ENCODE results near the gene TBC1D9B.
A peak's percentile ranks its signal among the peaks of the same experiment; 100 is the strongest.

TBC1D9B gene

GRCh38 chr5:179868541-179868940 is 39.2 kb downstream of the TBC1D9B start:
- no peak for DNase-seq

GRCh38 chr5:179867476-179867875 is 40.2 kb downstream of the TBC1D9B start:
- DNase-seq: no peak

- no peak for DNase-seq
These were observed 40.6 kb downstream of the TBC1D9B start for GRCh38 chr5:179867079-179867465.

- no peak for DNase-seq
These were observed 41.2 kb downstream of the TBC1D9B start for GRCh38 chr5:179866241-179867078.

GRCh38 chr5:179865491-179866240 is 42.0 kb downstream of the TBC1D9B start:
- no peak for DNase-seq

- DNase-seq: no peak
These were observed 43.0 kb downstream of the TBC1D9B start for GRCh38 chr5:179864686-179865085.

GRCh38 chr5:179863449-179864085 is 44.1 kb downstream of the TBC1D9B start:
- no peak for DNase-seq

GRCh38 chr5:179862891-179863290 is 44.8 kb downstream of the TBC1D9B start:
- no peak for DNase-seq

GRCh38 chr5:179862296-179862695 is 45.4 kb downstream of the TBC1D9B start:
- DNase-seq: no peak

GRCh38 chr5:179860301-179860700 is 47.4 kb downstream of the TBC1D9B start:
- no peak for DNase-seq

GRCh38 chr5:179858586-179859427 is 48.9 kb downstream of the TBC1D9B start, which contains the start of gene MRNIP:
Gene MRNIP (minus strand): TSS chr5:179858817. CDS start chr5:179858796, 21 bp downstream.
- peak; percentile 62 to 84 (median 72) for DNase-seq

- peak in 2 of 4 experiments; percentile 38 to 49 for DNase-seq
These were observed 49.5 kb downstream of the TBC1D9B start for GRCh38 chr5:179858241-179858585.

- DNase-seq: no peak
These were observed 53.3 kb downstream of the TBC1D9B start for GRCh38 chr5:179854356-179854755.

GRCh38 chr5:179852993-179853547 is 54.6 kb downstream of the TBC1D9B start:
- no peak for DNase-seq

- no peak for DNase-seq
These were observed 66.1 kb downstream of the TBC1D9B start for GRCh38 chr5:179841621-179842020.

GRCh38 chr5:179840766-179841165 is 66.9 kb downstream of the TBC1D9B start:
- no peak for DNase-seq

GRCh38 chr5:179840321-179840720 is 67.4 kb downstream of the TBC1D9B start:
- no peak for DNase-seq

- no peak for DNase-seq
These were observed 68.1 kb downstream of the TBC1D9B start for GRCh38 chr5:179839328-179840256.

- DNase-seq: no peak
These were observed 70.4 kb downstream of the TBC1D9B start for GRCh38 chr5:179837076-179838011.

Data from activated naive CD4-positive, alpha-beta T cell (primary cell).